ENCODE data around the gene OXTR.
A peak's percentile ranks its signal among the peaks of the same experiment; 100 is the strongest.

The OXTR gene

GRCh38 chr3:8800016-8800415, 30.6 kb upstream of the OXTR start:
- TF ChIP-seq CTCF (IDR thresholded peaks at IDR 0.05; ENCODE audit: extremely low read depth, missing control alignments), result no peak
- DNase-seq (ENCODE audit: low spot score), result no peak

- no peak for DNase-seq (ENCODE audit: low spot score)
- no peak for TF ChIP-seq CTCF (IDR thresholded peaks at IDR 0.05; ENCODE audit: extremely low read depth, missing control alignments)
These were observed 24.8 kb upstream of the OXTR start for GRCh38 chr3:8794247-8794646.

- no peak for DNase-seq (ENCODE audit: low spot score)
- no peak for TF ChIP-seq CTCF (IDR thresholded peaks at IDR 0.05; ENCODE audit: extremely low read depth, missing control alignments)
These were observed 23.8 kb upstream of the OXTR start for GRCh38 chr3:8793242-8793641.

- no peak for TF ChIP-seq CTCF (IDR thresholded peaks at IDR 0.05; ENCODE audit: extremely low read depth, missing control alignments)
- no peak for DNase-seq (ENCODE audit: low spot score)
These were observed 21.1 kb upstream of the OXTR start for GRCh38 chr3:8790529-8790928.

DNA sequence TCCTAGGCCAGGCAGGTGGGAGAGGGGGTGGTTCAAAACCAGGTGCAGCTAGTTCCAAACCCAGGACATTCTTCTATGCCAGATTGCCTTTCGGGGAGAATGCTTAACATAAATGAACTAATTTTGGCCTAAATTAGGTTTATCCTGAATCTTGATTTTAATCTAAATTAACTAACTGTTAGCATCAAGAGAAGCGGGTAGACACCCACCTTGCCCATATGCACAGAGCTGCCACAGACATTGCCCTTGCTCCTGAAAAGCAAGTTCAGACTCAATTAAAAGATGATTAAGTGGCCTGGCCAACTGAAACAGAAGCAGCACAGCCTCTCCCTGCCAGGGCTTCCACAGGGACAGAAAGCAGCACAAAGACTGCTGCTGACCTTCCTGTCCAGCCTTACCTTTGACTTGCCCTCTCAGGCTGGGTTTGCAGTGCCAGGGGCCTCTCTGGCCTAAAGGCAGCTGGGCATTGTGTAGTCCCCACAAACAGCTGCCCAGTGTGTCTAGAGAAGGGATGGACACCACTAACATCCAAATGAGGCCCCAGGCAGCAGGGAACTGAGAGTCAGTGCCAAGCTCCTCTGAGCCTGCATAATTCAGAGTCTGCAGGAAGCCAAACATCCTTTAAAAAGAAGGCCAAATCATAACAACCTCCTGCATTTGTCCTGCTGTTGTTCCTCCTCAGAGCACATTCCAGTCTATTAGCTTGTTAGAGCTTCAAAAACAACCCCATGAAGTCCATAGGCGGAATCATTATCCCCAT, 15.4 kb upstream of the OXTR start:
- no peak for TF ChIP-seq CTCF (IDR thresholded peaks at IDR 0.05; ENCODE audit: extremely low read depth, missing control alignments)
- no peak for DNase-seq (ENCODE audit: low spot score)

GRCh38 chr3:8780279-8780678, 10.9 kb upstream of the OXTR start:
- peak; percentile 20 for DNase-seq (ENCODE audit: low spot score)
- no peak for TF ChIP-seq CTCF (IDR thresholded peaks at IDR 0.05; ENCODE audit: extremely low read depth, missing control alignments)

GRCh38 chr3:8778475-8778874, 9.1 kb upstream of the OXTR start:
- TF ChIP-seq CTCF (IDR thresholded peaks at IDR 0.05; ENCODE audit: extremely low read depth, missing control alignments), result no peak

More at GRCh38 chr3:8778475-8778874, 9.1 kb upstream of the OXTR start:
- DNase-seq (ENCODE audit: low spot score), result peak; percentile 1
